Activated CD8-positive, alpha-beta memory T cell treated with anti-CD3 and anti-CD28 coated beads for 4 hours (primary cell): ENCODE measurements around the gene SLC25A21.
"Not testable (repeated sequence)": the region's sequence is repeated elsewhere in the genome, so short reads cannot be mapped to it uniquely, and the experiment has no call there.

Experiments
- DNase-seq, 2 donors: peaks; one replicate each; pipeline ENCODE4 v3.0.0-alpha.2; 2020; ENCODE audit warnings: low read depth in 2 of 2

Gene SLC25A21

DNA sequence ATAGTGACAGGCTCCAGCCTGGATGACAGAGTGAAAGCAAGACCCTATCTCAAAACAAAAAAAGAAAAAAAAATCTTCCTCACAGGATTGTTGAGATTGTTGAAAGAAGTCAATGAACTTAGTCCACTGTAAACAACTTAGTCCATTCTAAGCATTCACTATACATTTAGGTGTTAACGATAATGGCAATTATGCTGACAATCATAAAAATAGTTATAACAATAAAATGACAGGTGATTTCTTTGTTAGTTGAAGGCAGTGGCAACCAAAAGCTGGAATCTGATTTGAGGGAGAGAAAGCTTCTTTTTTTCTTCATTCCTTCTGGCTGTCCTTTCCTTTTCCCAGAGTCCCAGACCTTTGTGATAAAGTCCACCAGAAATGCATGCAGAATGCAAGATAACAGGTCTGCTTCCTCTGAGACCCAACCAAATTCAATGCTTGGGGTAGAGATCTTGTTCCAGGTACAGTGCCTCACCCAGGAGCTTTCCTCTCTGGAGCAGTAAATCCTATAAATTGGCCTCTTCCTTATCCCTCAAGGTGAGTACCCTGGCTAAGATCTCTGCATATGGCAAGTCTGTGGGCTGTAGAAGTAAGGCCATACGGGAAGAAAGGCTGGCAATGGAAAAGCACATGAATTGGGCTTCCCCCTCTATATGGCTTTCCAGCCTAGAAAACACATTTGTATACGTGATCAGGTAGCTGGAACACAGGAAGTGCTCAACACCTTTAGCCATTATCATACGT is 458.3 kb downstream of the SLC25A21 start:
- DNase-seq, result no peak

GRCh38 chr14:36707570-36707969 is 464.8 kb downstream of the SLC25A21 start:
- DNase-seq, result no peak

GRCh38 chr14:36702474-36702873 is 469.9 kb downstream of the SLC25A21 start:
- DNase-seq, result no peak

DNA sequence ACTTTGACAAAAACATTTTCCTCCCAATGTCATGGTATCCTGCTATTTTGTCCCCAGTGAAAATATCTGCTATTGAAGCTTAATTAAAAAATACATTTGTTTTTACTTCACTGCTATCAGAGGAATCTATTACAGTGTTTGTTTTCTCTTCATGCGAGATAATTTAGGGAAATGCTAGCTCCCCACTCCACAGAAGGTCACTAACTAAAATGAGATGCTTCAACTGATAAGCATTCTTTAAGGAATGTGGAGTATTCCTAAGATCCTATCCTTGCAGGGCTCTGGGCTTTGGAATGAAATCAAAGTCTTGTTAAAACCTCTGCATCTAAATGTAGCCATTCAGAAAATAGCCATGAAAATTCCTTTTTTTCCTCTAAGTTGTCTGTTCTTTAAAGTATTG is 471.3 kb downstream of the SLC25A21 start:
- DNase-seq, result no peak

DNA sequence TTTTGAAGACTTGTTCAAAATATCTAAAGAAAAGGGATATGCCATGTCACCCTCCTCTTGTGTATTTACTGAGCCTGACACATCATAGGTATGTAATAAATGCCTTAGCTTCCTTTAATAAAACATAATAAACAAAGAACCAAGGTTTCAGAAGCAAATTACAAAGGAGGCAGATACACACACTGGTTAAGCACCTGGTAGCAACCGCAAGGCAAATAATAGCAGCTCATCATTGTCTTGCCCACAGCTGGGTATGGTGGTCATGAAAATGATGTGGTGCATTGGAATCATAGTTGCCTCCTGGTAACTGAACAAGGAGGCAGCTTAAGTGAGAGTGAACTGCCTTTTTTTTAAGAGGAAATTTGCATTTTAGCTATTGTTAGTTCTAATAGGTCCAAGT is 471.8 kb downstream of the SLC25A21 start:
- DNase-seq, result no peak

DNA sequence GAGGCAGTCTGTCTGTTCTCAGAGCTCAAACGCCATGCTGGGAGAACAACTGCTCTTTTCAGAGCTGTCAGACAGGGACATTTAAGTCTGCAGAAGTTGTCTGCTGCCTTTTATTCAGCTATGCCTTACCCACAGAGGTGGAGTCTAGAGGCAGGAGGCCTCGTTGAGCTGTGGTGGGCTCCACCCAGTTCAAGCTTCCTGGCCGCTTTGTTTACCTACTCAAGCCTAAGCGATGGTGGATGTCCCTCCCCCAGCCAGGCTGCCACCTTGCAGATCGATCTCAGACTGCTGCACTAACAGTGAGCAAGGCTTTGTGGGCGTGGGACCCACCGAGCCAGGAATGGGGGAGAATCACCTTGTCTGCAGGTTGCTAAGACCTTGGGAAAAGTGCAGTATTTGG is 473.0 kb downstream of the SLC25A21 start:
- not testable (repeated sequence) for DNase-seq

DNA sequence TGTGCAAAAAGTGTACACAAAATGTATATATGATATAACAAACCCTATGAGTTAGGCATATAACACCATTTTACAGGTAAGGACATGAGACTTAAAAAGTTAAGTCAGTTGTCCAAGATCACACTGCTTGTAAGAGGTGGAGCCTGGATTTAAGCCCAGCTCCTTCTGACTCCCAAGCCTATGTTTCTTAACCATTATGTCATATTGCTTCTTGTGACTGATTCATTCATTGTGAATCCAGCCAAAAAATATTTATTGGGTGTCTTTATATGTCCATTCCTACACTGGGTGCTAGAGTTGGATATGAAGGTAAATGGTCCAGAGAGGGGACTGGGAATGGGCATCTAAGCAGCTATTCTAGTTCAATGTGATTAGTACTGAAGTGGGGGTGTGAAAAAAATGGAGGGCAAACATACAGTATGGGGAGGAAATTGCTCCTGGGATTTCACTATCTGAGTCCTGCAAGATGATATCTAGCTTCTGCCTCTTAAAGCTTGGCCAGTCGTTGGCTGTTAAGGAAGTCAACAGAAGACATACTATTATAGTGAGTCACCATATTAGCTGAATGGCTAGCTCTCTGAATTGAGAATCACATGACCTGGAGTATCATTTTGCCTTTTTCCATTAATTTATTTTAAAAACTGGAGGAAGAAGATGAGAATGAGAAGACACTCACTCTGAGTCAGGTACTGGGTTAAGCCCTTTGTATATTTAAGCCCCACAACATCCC is 481.9 kb downstream of the SLC25A21 start:
- DNase-seq, result no peak

DNA sequence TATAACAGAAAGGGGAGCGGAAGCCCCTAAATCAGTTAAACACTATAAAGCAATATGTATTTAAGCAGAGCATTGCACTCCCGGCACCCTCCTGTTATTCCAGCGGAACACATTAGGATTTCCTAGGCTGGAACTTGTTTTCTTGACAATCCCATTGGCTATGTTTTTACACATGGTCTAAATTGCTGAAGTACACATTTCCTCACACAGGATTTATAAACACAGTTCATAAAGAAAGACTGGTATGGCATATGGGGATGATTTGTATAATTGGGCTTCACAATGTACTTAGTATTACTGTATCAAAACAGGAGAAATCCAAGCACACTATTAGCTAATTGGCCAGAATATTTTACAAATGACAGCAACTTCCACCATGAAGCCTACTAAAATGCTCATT is 487.5 kb downstream of the SLC25A21 start:
- no peak for DNase-seq

DNA sequence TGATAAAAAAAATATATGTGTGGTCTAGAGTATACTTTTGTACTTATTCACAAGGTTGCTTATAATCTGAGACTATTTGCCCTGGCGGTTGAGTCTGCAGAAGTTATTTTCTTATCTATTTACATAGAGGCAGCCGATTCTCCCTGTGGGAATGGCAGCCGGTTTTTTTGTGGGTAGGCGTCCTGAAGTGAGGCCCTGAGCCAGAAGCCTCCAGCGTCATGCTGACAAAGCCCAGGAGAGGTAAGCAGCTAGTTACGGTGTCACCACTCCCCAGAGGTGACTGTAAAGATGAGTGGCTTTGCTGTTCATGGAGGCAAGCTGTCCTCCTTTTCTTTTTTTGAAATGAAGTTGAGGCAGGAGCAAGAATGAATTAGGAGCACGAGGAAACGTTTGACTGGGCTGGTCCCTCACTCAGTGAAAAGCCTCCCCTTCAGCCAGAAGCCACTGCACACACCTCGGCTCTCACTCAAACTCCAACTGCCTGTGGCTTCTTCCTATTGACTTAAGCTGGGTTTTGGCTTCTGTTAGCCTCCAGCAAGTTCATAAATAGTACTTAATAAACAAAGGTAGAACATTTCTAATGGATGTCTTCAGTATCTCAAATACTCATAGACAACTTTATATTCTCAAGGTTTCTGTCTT is 489.2 kb downstream of the SLC25A21 start:
- no peak for DNase-seq

DNA sequence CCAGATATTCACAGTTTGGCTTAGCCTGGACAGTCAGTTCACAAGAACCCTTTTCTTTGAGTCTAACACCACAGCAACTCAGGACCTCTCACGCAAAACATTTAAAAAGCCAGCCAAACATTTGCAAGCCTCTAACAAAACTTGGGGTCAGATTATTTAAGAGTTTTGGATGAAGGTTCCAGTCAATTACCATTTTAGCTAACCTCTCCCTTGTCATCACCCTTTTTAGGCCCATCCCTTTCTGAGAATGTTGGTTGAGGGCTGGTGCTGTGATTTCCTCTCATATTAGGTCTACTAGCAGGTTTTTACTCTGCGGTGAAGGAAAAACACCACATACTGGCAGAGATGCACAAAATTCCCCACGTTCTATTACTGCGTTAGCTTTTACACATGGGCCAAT is 490.1 kb downstream of the SLC25A21 start:
- DNase-seq, result no peak

DNA sequence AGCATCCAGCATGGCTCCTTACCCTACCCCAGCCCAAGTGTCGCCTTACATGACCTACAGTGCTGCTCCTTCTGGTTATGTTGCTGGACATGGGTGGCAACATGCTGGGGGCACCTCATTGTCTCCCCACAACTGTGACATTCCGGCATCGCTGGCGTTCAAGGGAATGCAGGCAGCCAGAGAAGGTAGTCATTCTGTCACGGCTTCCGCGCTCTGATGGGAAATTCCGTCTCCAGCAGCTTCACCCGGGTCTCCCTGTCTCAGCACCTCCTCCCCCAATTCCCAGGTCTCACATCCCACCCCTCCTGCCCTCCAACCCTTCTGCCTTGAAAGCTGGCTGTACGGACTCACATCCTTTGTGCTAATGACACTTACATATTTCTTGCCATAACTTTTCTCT is 496.2 kb downstream of the SLC25A21 start:
- no peak for DNase-seq

DNA sequence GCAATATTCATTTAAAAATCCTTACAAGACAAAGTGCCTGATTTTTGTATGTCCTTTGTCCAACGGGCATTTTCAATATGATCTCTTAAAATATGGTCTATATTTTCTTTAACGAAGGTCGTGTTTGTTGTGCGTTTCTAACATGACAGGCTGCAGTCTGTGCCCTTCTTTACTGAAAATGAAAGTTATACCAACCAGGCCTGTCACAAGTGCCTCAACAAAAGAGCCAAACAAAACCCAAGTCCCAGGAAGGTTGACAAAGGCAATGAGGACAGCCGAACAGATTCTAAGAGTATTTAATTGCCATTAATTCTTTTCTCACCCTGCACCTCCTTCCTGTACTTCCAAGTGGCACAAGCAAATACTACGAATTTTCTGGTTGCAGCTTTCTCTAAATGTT is 496.8 kb downstream of the SLC25A21 start:
- DNase-seq, result no peak

DNA sequence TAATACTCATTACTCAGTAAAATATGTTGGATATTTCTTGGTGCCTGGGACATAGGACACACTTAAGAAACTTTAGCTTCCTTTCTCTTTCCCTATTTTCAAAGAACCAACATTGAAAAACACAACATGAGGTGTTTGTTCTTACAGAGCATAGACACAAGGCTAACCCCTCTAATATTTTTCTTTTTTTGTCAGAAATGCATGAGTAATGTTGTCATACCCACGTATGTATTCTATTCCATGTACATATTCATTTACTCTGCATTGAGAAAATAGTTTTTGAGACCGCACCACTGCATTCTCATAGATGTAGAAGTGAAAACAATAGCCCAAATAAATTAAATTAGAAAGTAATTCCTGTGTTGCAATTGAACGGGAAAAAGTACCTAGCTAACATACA is 497.7 kb downstream of the SLC25A21 start:
- DNase-seq, result no peak

- no peak for DNase-seq
These were observed 500.3 kb downstream of the SLC25A21 start for GRCh38 chr14:36672095-36672494.

GRCh38 chr14:36671149-36671548 is 501.3 kb downstream of the SLC25A21 start:
- DNase-seq, result no peak

DNA sequence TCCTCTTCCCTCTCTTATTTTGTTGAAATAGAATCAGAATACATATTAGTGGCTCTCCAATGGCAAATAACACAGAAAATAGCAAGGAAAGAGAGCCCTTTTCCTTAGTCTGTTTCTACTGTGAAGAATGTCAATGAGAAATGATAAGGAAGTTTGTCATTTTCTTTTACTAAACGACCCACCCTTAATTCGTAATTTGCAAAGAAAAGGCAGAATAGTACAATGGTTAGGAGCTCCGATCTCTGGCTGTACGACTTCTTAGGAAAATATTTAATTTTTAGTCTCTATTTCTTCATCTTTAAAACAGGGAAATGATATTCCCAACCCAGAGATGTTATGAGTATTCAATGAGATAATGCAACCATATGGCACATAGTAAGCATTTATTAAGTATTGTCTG is 504.7 kb downstream of the SLC25A21 start:
- DNase-seq, result no peak

GRCh38 chr14:36666416-36667206 is 505.8 kb downstream of the SLC25A21 start:
- no peak for DNase-seq

- DNase-seq, result no peak
These were observed 506.5 kb downstream of the SLC25A21 start for GRCh38 chr14:36665887-36666415.

- DNase-seq, result no peak
These were observed 507.8 kb downstream of the SLC25A21 start for GRCh38 chr14:36664322-36665193.

GRCh38 chr14:36663404-36664321 is 508.7 kb downstream of the SLC25A21 start:
- DNase-seq, result no peak
